H1 (cell line): ENCODE results near the gene YIPF5. TPM values are rescaled to one million over a fixed set of nuclear protein-coding genes. Genes with fewer than 3 reads are reported as not detected.

Source experiments
- CTCF ChIA-PET: fragments of 300-600 bp; sonication (Branson Sonifier 250); formaldehyde crosslinking; loops from one replicate; lab custom pipeline; 2021; ENCODE audit not compliant: partially characterized antibody; lab: Charles Lee
- POLR2A ChIA-PET: fragments of 300-600 bp; sonication (Branson Sonifier 250); formaldehyde crosslinking; loops from one replicate; lab custom pipeline; 2021; ENCODE audit warnings: inconsistent platforms; ENCODE audit not compliant: partially characterized antibody; lab: Charles Lee
- DNase-seq, 2 experiments: peaks; one replicate each; pipeline versions ENCODE4 v3.0.0 to v3.0.0-alpha.2; 2010 to 2022; ENCODE audit warnings: low spot score in 2 of 2, low read depth in 1 of 2, mixed read lengths in 1 of 2
- FAIRE-seq: peaks from 2 replicates; lab custom pipeline; 2011; peaks lifted over from hg19 to GRCh38; lab: Jason Lieb, UNC
- H2AFZ ChIP-seq: 2 replicates; pipeline ENCODE4 v1.8.1; 2012; ENCODE audit warnings: low read length, inconsistent platforms
- H2AK5ac ChIP-seq: 2 replicates; pipeline ENCODE4 v1.6.1; 2013; ENCODE audit warnings: low read depth, low read length
- H2BK120ac ChIP-seq: replicated peaks from 2 replicates; pipeline ENCODE3; 2013; ENCODE audit warnings: low read depth, low read length, inconsistent platforms
- H2BK12ac ChIP-seq: 2 replicates; pipeline ENCODE4 v1.6.1; 2013; ENCODE audit warnings: low read depth, low read length
- H2BK15ac ChIP-seq: 2 replicates; pipeline ENCODE4 v1.6.1; 2013; ENCODE audit warnings: low read length
- H2BK20ac ChIP-seq: 2 replicates; pipeline ENCODE4 v1.6.1; 2013; ENCODE audit warnings: low read length
- H2BK5ac ChIP-seq: 2 replicates; pipeline ENCODE4 v1.6.1; 2013; ENCODE audit warnings: low read depth, low read length
- H3K14ac ChIP-seq: 2 replicates; pipeline ENCODE4 v1.6.1; 2013; ENCODE audit warnings: inconsistent platforms; ENCODE audit not compliant: insufficient read length
- H3K18ac ChIP-seq: 2 replicates; pipeline ENCODE4 v1.6.1; 2013; ENCODE audit warnings: low read length; ENCODE audit errors: extremely low read depth
- H3K23ac ChIP-seq: 2 replicates; pipeline ENCODE4 v1.6.1; 2013; ENCODE audit warnings: inconsistent platforms; ENCODE audit not compliant: insufficient read length
- H3K23me2 ChIP-seq: 2 replicates; pipeline ENCODE4 v1.6.1; 2013; ENCODE audit warnings: low read depth, low read length
- H3K27ac ChIP-seq: 2 replicates; pipeline ENCODE4 v1.6.1; 2011; ENCODE audit warnings: low read depth, low read length, inconsistent platforms
- H3K27me3 ChIP-seq, 4 experiments: replicated peaks in 1 of 4; 1 replicate in 1 of 4; 2 replicates in 3 of 4; pipeline versions ENCODE4 v1.6.1 to v1.8.1; 2011 to 2013; ENCODE audit warnings: low read length in 3 of 4, mild to moderate bottlenecking in 3 of 4, inconsistent platforms in 2 of 4, mixed read lengths in 2 of 4, moderate library complexity in 1 of 4; ENCODE audit not compliant: control insufficient read depth in 3 of 4, insufficient read depth in 3 of 4; ENCODE audit errors: extremely low read depth in 1 of 4
- H3K36me3 ChIP-seq, 4 experiments: 2 replicates each; pipeline versions ENCODE4 v1.6.1 to v1.8.1; 2011 to 2013; ENCODE audit warnings: mild to moderate bottlenecking in 4 of 4, low read length in 3 of 4, moderate library complexity in 2 of 4, control low read depth in 1 of 4, inconsistent platforms in 1 of 4; ENCODE audit not compliant: insufficient read depth in 4 of 4, control insufficient read depth in 2 of 4
- H3K4ac ChIP-seq: replicated peaks from 2 replicates; pipeline ENCODE3; 2013; ENCODE audit warnings: low read length, low read depth, mixed read lengths, inconsistent platforms; ENCODE audit not compliant: insufficient read length
- H3K4me1 ChIP-seq, 4 experiments: replicated peaks in 1 of 4; 1 replicate in 1 of 4; 2 replicates in 3 of 4; pipeline versions ENCODE4 v1.6.1 to v1.8.1; 2011 to 2013; ENCODE audit warnings: low read length in 3 of 4, inconsistent platforms in 2 of 4, mixed read lengths in 1 of 4; ENCODE audit not compliant: insufficient read depth in 4 of 4, control insufficient read depth in 3 of 4
- H3K4me2 ChIP-seq, 2 experiments: 2 replicates each; pipeline versions ENCODE4 v1.6.1 to v1.8.1; 2011 to 2013; ENCODE audit warnings: low read depth in 2 of 2, low read length in 2 of 2, control low read depth in 1 of 2, inconsistent platforms in 1 of 2, mild to moderate bottlenecking in 1 of 2; ENCODE audit not compliant: insufficient read depth in 1 of 2
- H3K4me3 ChIP-seq, 4 experiments: fragments of 200-600, 300-600 bp in 1 of 4; sonication (generic), shearing (Covaris generic), sonication (Bioruptor Twin) in 1 of 4; 2 replicates each; pipeline versions ENCODE4 v1.5.1 to v1.8.1; 2011 to 2016; ENCODE audit warnings: low read length in 4 of 4, low read depth in 3 of 4, control low read depth in 2 of 4, inconsistent platforms in 2 of 4, mild to moderate bottlenecking in 2 of 4, mixed read lengths in 1 of 4, moderate library complexity in 1 of 4; ENCODE audit not compliant: insufficient read depth in 2 of 4; ENCODE audit errors: extremely low read depth in 1 of 4
- H3K56ac ChIP-seq: replicated peaks from 2 replicates; pipeline ENCODE3; 2013; ENCODE audit warnings: low read depth, mild to moderate bottlenecking, mixed read lengths, low read length, inconsistent platforms; ENCODE audit not compliant: insufficient read length
- H3K79me1 ChIP-seq: 2 replicates; pipeline ENCODE4 v1.6.1; 2013; ENCODE audit warnings: low read depth, low read length, control low read depth
- H3K79me2 ChIP-seq, 2 experiments: 2 replicates each; pipeline versions ENCODE4 v1.6.1 to v1.8.1; 2012 to 2013; ENCODE audit warnings: low read length in 2 of 2, mild to moderate bottlenecking in 2 of 2, inconsistent platforms in 1 of 2; ENCODE audit not compliant: insufficient read depth in 2 of 2, control insufficient read depth in 1 of 2
- H3K9ac ChIP-seq, 4 experiments: replicated peaks in 1 of 4; 1 replicate in 1 of 4; 2 replicates in 3 of 4; pipeline versions ENCODE4 v1.6.1 to v1.8.1; 2011 to 2013; ENCODE audit warnings: low read depth in 3 of 4, low read length in 3 of 4, control low read depth in 2 of 4, mild to moderate bottlenecking in 2 of 4, moderate library complexity in 2 of 4, inconsistent platforms in 1 of 4; ENCODE audit errors: extremely low read depth in 1 of 4
- H3K9me3 ChIP-seq, 2 experiments: 2 replicates each; pipeline versions ENCODE4 v1.6.1 to v1.8.1; 2012 to 2013; ENCODE audit warnings: mild to moderate bottlenecking in 2 of 2, moderate library complexity in 2 of 2, control low read depth in 1 of 2, inconsistent platforms in 1 of 2, low read depth in 1 of 2, low read length in 1 of 2, mixed read lengths in 1 of 2; ENCODE audit not compliant: insufficient read depth in 2 of 2
- H4K20me1 ChIP-seq, 2 experiments: replicated peaks in 1 of 2; 2 replicates each; pipeline versions ENCODE3 to v1.8.1; 2011 to 2013; ENCODE audit warnings: inconsistent platforms in 2 of 2, low read length in 2 of 2, mild to moderate bottlenecking in 1 of 2; ENCODE audit not compliant: insufficient read depth in 2 of 2, control insufficient read depth in 1 of 2
- H4K5ac ChIP-seq: 2 replicates; pipeline ENCODE4 v1.6.1; 2013; ENCODE audit warnings: low read length, low read depth, mixed read lengths, inconsistent platforms; ENCODE audit not compliant: insufficient read length
- H4K8ac ChIP-seq: 2 replicates; pipeline ENCODE4 v1.8.0; 2013; ENCODE audit warnings: mild to moderate bottlenecking, moderate library complexity, low read length, inconsistent platforms; ENCODE audit not compliant: insufficient read depth; ENCODE audit errors: extremely low read depth
- H4K91ac ChIP-seq: replicated peaks from 2 replicates; pipeline ENCODE3; 2013; ENCODE audit warnings: low read length, mixed read lengths, inconsistent platforms; ENCODE audit not compliant: insufficient read length
- ATF2 ChIP-seq: IDR thresholded peaks from 2 replicates; pipeline ENCODE4 v1.6.1; 2012; ENCODE audit warnings: low read length, inconsistent platforms
- BCL11A ChIP-seq, 2 experiments: IDR thresholded peaks; one replicate each; pipeline ENCODE4 v1.6.1; 2011; ENCODE audit warnings: low read depth in 2 of 2, low read length in 2 of 2, mild to moderate bottlenecking in 2 of 2
- CBX5 ChIP-seq: fragments of 300-800, 300-1000 bp; sonication (generic); IDR thresholded peaks from 2 replicates; pipeline ENCODE4 v1.7.1; 2016; ENCODE audit warnings: antibody characterized with exemption, low read length, low read depth
- CTBP2 ChIP-seq: IDR thresholded peaks from 2 replicates; pipeline ENCODE4 v1.7.0; 2011; ENCODE audit warnings: borderline replicate concordance, mild to moderate bottlenecking, moderate library complexity, mixed read lengths, low read length; ENCODE audit not compliant: insufficient read depth, insufficient read length
- JUN ChIP-seq: IDR thresholded peaks from 2 replicates; pipeline ENCODE4 v1.6.1; 2011; ENCODE audit warnings: low read depth, mild to moderate bottlenecking, improper control_type of control experiment, low read length
- KDM5A ChIP-seq: fragments of 200-600 bp; IDR thresholded peaks from 2 replicates; pipeline ENCODE4 v1.7.1; 2012; ENCODE audit warnings: mild to moderate bottlenecking, low read length, inconsistent platforms, mixed read lengths
- NRF1 ChIP-seq: IDR thresholded peaks from 2 replicates; pipeline ENCODE4 v1.6.1; 2011; ENCODE audit warnings: mild to moderate bottlenecking, low read depth, low read length, improper control_type of control experiment
- SIX5 ChIP-seq: IDR thresholded peaks from 2 replicates; pipeline ENCODE4 v1.6.1; 2011; ENCODE audit warnings: mild to moderate bottlenecking, low read depth, low read length
- TAF1 ChIP-seq: IDR thresholded peaks from 2 replicates; pipeline ENCODE4 v1.6.1; 2011; ENCODE audit warnings: mild to moderate bottlenecking, low read depth, low read length
- TAF7 ChIP-seq: optimal IDR thresholded peaks from 2 replicates; pipeline ENCODE3; 2011; ENCODE audit warnings: low read depth, mild to moderate bottlenecking, inconsistent platforms, low read length, moderate library complexity, borderline replicate concordance
- TCF12 ChIP-seq: IDR thresholded peaks from 2 replicates; pipeline ENCODE4 v1.6.1; 2011; ENCODE audit warnings: low read depth, mild to moderate bottlenecking, low read length
- YY1 ChIP-seq: IDR thresholded peaks from 2 replicates; pipeline ENCODE4 v1.6.1; 2011; ENCODE audit warnings: low read depth, mild to moderate bottlenecking, low read length
- ZNF274 ChIP-seq: IDR thresholded peaks from 2 replicates; pipeline ENCODE4 v1.7.0; 2012; ENCODE audit warnings: low read length, borderline replicate concordance; ENCODE audit errors: extremely low read depth
- WGBS, 2 experiments: shearing (Covaris generic) in 1 of 2; methylation state at CpG; one replicate each; pipeline versions ENCODE4 v1.1.6 to v1.1.7; 2013 to 2015; ENCODE audit warnings: low lambda C conversion rate in 2 of 2, mixed read lengths in 2 of 2, inconsistent platforms in 1 of 2, low coverage in 1 of 2, missing lambda C conversion rate in 1 of 2; ENCODE audit not compliant: insufficient replicate concordance in 2 of 2, insufficient coverage in 1 of 2, insufficient read length in 1 of 2; ENCODE audit errors: extremely low coverage in 1 of 2, missing lambda C conversion rate in 1 of 2; 5-methylcytosine and 5-hydroxymethylcytosine counted together
- polyA plus RNA-seq, 7 experiments: library from polyadenylated mRNA; depleted of rRNA in 3 of 7; stranded (reverse) in 5 of 7; unstranded in 2 of 7; fragments of >200 nt in 5 of 7; fragments of 200-250 nt in 2 of 7; gene quantifications; 1 replicate in 5 of 7; 2 replicates in 1 of 7; 4 replicates in 1 of 7; pipeline versions ENCODE4 v1.2.1 to v1.2.3, GENCODE V29; 2011 to 2013; ENCODE audit warnings: missing spikeins in 2 of 7, mixed read lengths in 2 of 7
- total RNA-seq: library from RNA; stranded (reverse); fragmentation: NEBNext Ultra II Directional; extraction: Animal tissue kit (Norgen Biotek cat#: 25700); gene quantifications from 2 replicates; pipeline ENCODE4 v1.2.1, GENCODE V29; 2021

YIPF5 gene
- total and polyA plus RNA-seq, 2 of the 8 experiments (the other 6 are each of a cell fraction or from before 2014, with no cell fraction given) = 27.6 to 33.6 TPM

- no peaks in the 10 kb centered on the region for H4K20me1 ChIP-seq
- no peak overlapping the region for H3K4me3 ChIP-seq
- no peak overlapping the region for H2BK20ac ChIP-seq
- no peak overlapping the region for H2BK12ac ChIP-seq
- H2AK5ac ChIP-seq = no peak overlapping the region
- DNase-seq (no peak), FAIRE-seq (no peak)
- H3K79me1 ChIP-seq = no peaks in the 10 kb centered on the region
- POLR2A ChIA-PET = no interaction called here
- H3K27ac ChIP-seq = no peak overlapping the region
- 95% methylated on average over 1 of the region's 1 CpG; no CpG with 5 or more reads in 1 of the 2 experiments for WGBS, 2 experiments
- no peaks in the 10 kb centered on the region for H3K36me3 ChIP-seq
- no peaks in the 10 kb centered on the region for H3K79me2 ChIP-seq
- no peak overlapping the region for H3K9ac ChIP-seq
- no peak overlapping the region for H2BK120ac ChIP-seq
- peaks cover 0 to 10% (median 4%) of the 10 kb centered on the region in 4 experiments; a peak in 3 of 7 replicates for H3K27me3 ChIP-seq
- H3K56ac ChIP-seq = no peak overlapping the region
- H3K4ac ChIP-seq = no peak overlapping the region
- no peak overlapping the region for H2BK15ac ChIP-seq
- CTCF ChIA-PET = interaction anchor here (0.7 to 3.9 kb wide), 7 partner anchors 8 to 1035 kb away, joined by 3 to 33 read pairs (median 3); no protein-coding TSS in a partner anchor
- no peak overlapping the region for H3K4me2 ChIP-seq
- H4K5ac ChIP-seq = no peak overlapping the region
- H2BK5ac ChIP-seq = no peak overlapping the region
- 0 out of 2 replicates have a peak, but pooled peaks cover 4% of the 10 kb centered on the region for H3K23me2 ChIP-seq
- H2AFZ ChIP-seq = no peak overlapping the region
- no peak overlapping the region for H3K23ac ChIP-seq
- no peak overlapping the region for H4K91ac ChIP-seq
- H3K18ac ChIP-seq = no peak overlapping the region
- peaks cover 0 to 3% (median 0%) of the 10 kb centered on the region in 4 experiments; a peak in 2 of 7 replicates for H3K4me1 ChIP-seq
- no peak overlapping the region for H3K14ac ChIP-seq
- H4K8ac ChIP-seq = no peak overlapping the region
- H3K9me3 ChIP-seq = no peaks in the 10 kb centered on the region
- TF ChIP-seq BCL11A (IDR thresholded peaks at IDR 0.05; ENCODE audit: low read depth in 2 of 2, low read length in 2 of 2) (no peak), TCF12 (no peak), ZNF274 (no peak), YY1 (no peak), SIX5 (no peak), NRF1 (no peak), TAF1 (no peak), ATF2 (no peak), CTBP2 (no peak), KDM5A (no peak), JUN (no peak), TAF7 (no peak), CBX5 (no peak)
Observed at GRCh38 chr5:144202726-144203125, 32.3 kb upstream of the YIPF5 start.
